DOHH2 (cell line): ENCODE results near the gene PTPRZ1.

Experiments used
- H3F3A ChIP-seq: fragments of 200-600 bp; sonication (generic), shearing (Covaris generic); 2 replicates; pipeline ENCODE4 v1.6.0; 2016; ENCODE audit warnings: antibody characterized with exemption, mild to moderate bottlenecking; ENCODE audit not compliant: control insufficient read depth, insufficient read depth
- H3K27ac ChIP-seq: fragments of 200-600 bp; sonication (generic); 2 replicates; pipeline ENCODE4 v1.5.1; 2014; ENCODE audit warnings: low read depth, mild to moderate bottlenecking, low read length, moderate library complexity
- H3K27me3 ChIP-seq: fragments of 200-600 bp; sonication (generic); 2 replicates; pipeline ENCODE4 v1.6.1; 2014; ENCODE audit warnings: mild to moderate bottlenecking, low read length, mixed read lengths; ENCODE audit not compliant: control insufficient read depth
- H3K36me3 ChIP-seq: fragments of 200-600 bp; sonication (generic); 2 replicates; pipeline ENCODE4 v1.6.1; 2014; ENCODE audit warnings: mild to moderate bottlenecking, low read length, moderate library complexity, mixed read lengths; ENCODE audit not compliant: control insufficient read depth
- H3K4me1 ChIP-seq: fragments of 200-600 bp; sonication (generic); 2 replicates; pipeline ENCODE4 v1.6.1; 2014; ENCODE audit warnings: mild to moderate bottlenecking, low read length, mixed read lengths; ENCODE audit not compliant: control insufficient read depth
- H3K4me2 ChIP-seq: fragments of 200-600 bp; sonication (generic); 2 replicates; pipeline ENCODE4 v1.6.0; 2014; ENCODE audit warnings: mild to moderate bottlenecking, low read length, moderate library complexity
- H3K4me3 ChIP-seq: fragments of 200-600 bp; sonication (generic); 2 replicates; pipeline ENCODE4 v1.5.1; 2014; ENCODE audit warnings: mild to moderate bottlenecking, low read length, mixed read lengths
- H3K79me2 ChIP-seq: fragments of 200-600 bp; sonication (generic); 2 replicates; pipeline ENCODE4 v1.6.1; 2014; ENCODE audit warnings: mild to moderate bottlenecking, low read length, mixed read lengths; ENCODE audit not compliant: control insufficient read depth
- H3K9me2 ChIP-seq: fragments of 200-600 bp; sonication (generic); replicated peaks from 2 replicates; pipeline ENCODE4 v1.6.1; 2014; ENCODE audit warnings: mild to moderate bottlenecking, low read length, mixed read lengths; ENCODE audit not compliant: control insufficient read depth
- H3K9me3 ChIP-seq: fragments of 200-600 bp; sonication (generic); 2 replicates; pipeline ENCODE4 v1.6.1; 2014; ENCODE audit warnings: antibody characterized with exemption, low read length, mixed read lengths; ENCODE audit not compliant: control insufficient read depth, insufficient read depth
- H4K20me1 ChIP-seq: fragments of 200-600 bp; sonication (generic); 2 replicates; pipeline ENCODE4 v1.6.0; 2014; ENCODE audit warnings: low read depth, mild to moderate bottlenecking, antibody characterized with exemption, low read length, moderate library complexity; ENCODE audit not compliant: control insufficient read depth, insufficient read depth
- CTCF ChIP-seq: fragments of 200-600 bp; sonication (generic); IDR thresholded peaks from one replicate; pipeline ENCODE4 v1.5.1; 2014; ENCODE audit warnings: antibody characterized with exemption, mild to moderate bottlenecking, low read depth, low read length; ENCODE audit not compliant: poor library complexity, severe bottlenecking
- EZH2phosphoT487 ChIP-seq: fragments of 200-600 bp; sonication (generic); IDR thresholded peaks from 2 replicates; pipeline ENCODE4 v1.6.1; 2017; ENCODE audit warnings: borderline replicate concordance, mild to moderate bottlenecking, antibody characterized with exemption, low read length, moderate library complexity, mixed read lengths

PTPRZ1 gene

GRCh38 chr7:121924269-121925186 lies 51.6 kb downstream of the PTPRZ1 start:
- Histone ChIP-seq H4K20me1 (no peaks in the 10 kb centered on the region), H3K9me3 (no peaks in the 10 kb centered on the region), H3K4me1 (no peaks in the 10 kb centered on the region), H3K4me3 (no peak overlapping the region), H3K27ac (no peak overlapping the region), H3K79me2 (no peaks in the 10 kb centered on the region), H3K9me2 (no peaks in the 10 kb centered on the region), H3K27me3 (no peaks in the 10 kb centered on the region), H3K4me2 (no peak overlapping the region), H3F3A (no peaks in the 10 kb centered on the region), H3K36me3 (no peaks in the 10 kb centered on the region)
- TF ChIP-seq CTCF (no peak), EZH2phosphoT487 (no peak)

- Histone ChIP-seq H3F3A (no peaks in the 10 kb centered on the region), H3K27ac (no peak overlapping the region), H3K9me3 (no peaks in the 10 kb centered on the region), H3K27me3 (no peaks in the 10 kb centered on the region), H3K4me2 (no peak overlapping the region), H3K4me1 (no peaks in the 10 kb centered on the region), H3K79me2 (no peaks in the 10 kb centered on the region), H3K4me3 (no peak overlapping the region), H3K36me3 (no peaks in the 10 kb centered on the region), H3K9me2 (no peaks in the 10 kb centered on the region), H4K20me1 (no peaks in the 10 kb centered on the region)
- no peak for TF ChIP-seq EZH2phosphoT487
- no peak for TF ChIP-seq CTCF
Observed at GRCh38 chr7:121931149-121931902, 58.4 kb downstream of the PTPRZ1 start.

GRCh38 chr7:121932768-121933167 lies 59.8 kb downstream of the PTPRZ1 start:
- Histone ChIP-seq H3K79me2 (no peaks in the 10 kb centered on the region), H3K27ac (no peak overlapping the region), H3K9me2 (no peaks in the 10 kb centered on the region), H3K4me1 (no peaks in the 10 kb centered on the region), H3K4me3 (no peak overlapping the region), H3K9me3 (no peaks in the 10 kb centered on the region), H3K4me2 (no peak overlapping the region), H4K20me1 (no peaks in the 10 kb centered on the region), H3F3A (no peaks in the 10 kb centered on the region), H3K36me3 (no peaks in the 10 kb centered on the region), H3K27me3 (no peaks in the 10 kb centered on the region)
- no peak for TF ChIP-seq CTCF
- TF ChIP-seq EZH2phosphoT487, result no peak
